GM12865 (cell line): ENCODE measurements around the gene POLL.

Experiments
- DNase-seq: peaks from one replicate; pipeline ENCODE4 v3.0.0; 2010; ENCODE audit warnings: low read depth
- H3K4me3 ChIP-seq: 2 replicates; pipeline ENCODE4 v1.5.1; 2011; ENCODE audit warnings: mild to moderate bottlenecking, low read depth, low read length, control low read depth
- CTCF ChIP-seq: IDR thresholded peaks from 2 replicates; pipeline ENCODE4 v1.5.1; 2011; ENCODE audit warnings: low read length, control low read depth, low read depth, inconsistent platforms; ENCODE audit not compliant: insufficient read depth; ENCODE audit errors: missing control alignments

The POLL gene

GRCh38 chr10:101568054-101568745 is 19.9 kb downstream of the POLL start:
- H3K4me3 ChIP-seq: no peak overlapping the region
- no peak for DNase-seq
- no peak for TF ChIP-seq CTCF

GRCh38 chr10:101567165-101568006 is 20.7 kb downstream of the POLL start:
- no peak for TF ChIP-seq CTCF
- DNase-seq: no peak
- no peak overlapping the region for H3K4me3 ChIP-seq

- TF ChIP-seq CTCF: no peak
- H3K4me3 ChIP-seq: no peak overlapping the region
- peak; percentile 39 for DNase-seq
Observed at GRCh38 chr10:101566333-101567164, 21.5 kb downstream of the POLL start.

- H3K4me3 ChIP-seq: no peak overlapping the region
- TF ChIP-seq CTCF: no peak
- no peak for DNase-seq
Observed at GRCh38 chr10:101565936-101566332, 22.1 kb downstream of the POLL start.

GRCh38 chr10:101565370-101565900 is 22.6 kb downstream of the POLL start:
- TF ChIP-seq CTCF: no peak
- no peak overlapping the region for H3K4me3 ChIP-seq
- no peak for DNase-seq

- no peak for TF ChIP-seq CTCF
- no peak overlapping the region for H3K4me3 ChIP-seq
- DNase-seq: no peak
Observed at GRCh38 chr10:101564490-101564991, 23.5 kb downstream of the POLL start.
